ENCODE data around the gene TMEM120B.
"Not testable (repeated sequence)": the region's sequence is repeated elsewhere in the genome, so short reads cannot be mapped to it uniquely, and the experiment has no call there.

TMEM120B gene

DNA sequence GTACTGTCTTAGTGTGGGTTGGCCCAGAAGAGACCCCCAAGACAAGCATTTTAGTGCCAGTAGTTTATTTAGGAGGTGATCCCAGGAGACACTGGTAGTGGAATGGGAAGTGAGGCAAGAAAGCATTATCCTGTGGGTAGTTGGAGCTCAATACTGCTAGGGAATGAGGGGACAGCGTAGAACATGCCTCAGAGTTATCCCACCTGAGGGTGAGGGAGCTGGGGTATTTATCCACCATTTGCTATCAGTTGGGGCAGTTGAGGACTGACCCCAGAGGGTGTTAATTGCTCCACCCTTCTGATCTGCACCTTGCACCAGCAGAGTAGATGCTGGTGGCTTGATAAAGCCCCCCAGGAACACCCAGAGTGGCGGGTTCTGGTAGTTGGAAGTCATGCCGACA, 43.0 kb downstream of the TMEM120B start:
- Histone ChIP-seq H3K27me3 (no peaks in the 10 kb centered on the region), H3K9me3 (replicated peaks in 1 of 11) (no peaks in the 10 kb centered on the region), H3K4me3 (no peak overlapping the region), H3K27ac (peak overlapping the region in 3 of 11 experiments; percentile 5 to 55 (median 11); a peak in 2 of 22 replicates), H3K9ac (0 out of 22 replicates have a peak overlapping the region, but pooled peaks of 1 of the 11 experiments have one; percentile 34), H3K4me1 (peaks cover 12 to 29% (median 25%) of the 10 kb centered on the region in 10 experiments), H3K36me3 (peaks cover 0 to 43% (median 15%) of the 10 kb centered on the region in 11 experiments; a peak in 14 of 22 replicates), H3K4me2 (peak overlapping the region in 9 of 11 experiments; percentile 28 to 83 (median 58); a peak in 16 of 22 replicates), H4K20me1 (no peaks in the 10 kb centered on the region; a peak in 1 of 22 replicates)
- TF ChIP-seq Cebpa-rat (IDR thresholded peaks at IDR 0.05): no peak

DNA sequence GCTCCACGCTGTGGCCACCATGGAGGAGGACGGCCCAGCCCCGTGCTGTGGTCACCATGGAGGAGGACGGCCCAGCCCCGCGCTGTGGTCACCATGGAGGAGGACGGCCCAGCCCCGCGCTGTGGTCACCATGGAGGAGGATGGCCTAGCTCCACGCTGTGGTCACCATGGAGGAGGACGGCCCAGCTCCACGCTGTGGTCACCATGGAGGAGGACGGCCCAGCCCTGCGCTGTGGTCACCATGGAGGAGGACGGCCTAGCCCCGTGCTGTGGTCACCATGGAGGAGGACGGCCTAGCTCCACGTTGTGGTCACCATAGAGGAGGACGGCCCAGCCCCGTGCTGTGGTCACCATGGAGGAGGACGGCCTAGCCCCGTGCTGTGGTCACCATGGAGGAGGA, 46.0 kb downstream of the TMEM120B start:
- Histone ChIP-seq H3K36me3 (peaks cover 0 to 33% (median 6%) of the 10 kb centered on the region in 11 experiments; a peak in 10 of 22 replicates), H3K4me1 (peaks cover 12 to 29% (median 25%) of the 10 kb centered on the region in 10 experiments)
- H3K9ac ChIP-seq; H3K4me2 ChIP-seq; H3K9me3 ChIP-seq (replicated peaks in 1 of 11); H4K20me1 ChIP-seq; H3K4me3 ChIP-seq; H3K27me3 ChIP-seq; H3K27ac ChIP-seq: not testable (repeated sequence)

DNA sequence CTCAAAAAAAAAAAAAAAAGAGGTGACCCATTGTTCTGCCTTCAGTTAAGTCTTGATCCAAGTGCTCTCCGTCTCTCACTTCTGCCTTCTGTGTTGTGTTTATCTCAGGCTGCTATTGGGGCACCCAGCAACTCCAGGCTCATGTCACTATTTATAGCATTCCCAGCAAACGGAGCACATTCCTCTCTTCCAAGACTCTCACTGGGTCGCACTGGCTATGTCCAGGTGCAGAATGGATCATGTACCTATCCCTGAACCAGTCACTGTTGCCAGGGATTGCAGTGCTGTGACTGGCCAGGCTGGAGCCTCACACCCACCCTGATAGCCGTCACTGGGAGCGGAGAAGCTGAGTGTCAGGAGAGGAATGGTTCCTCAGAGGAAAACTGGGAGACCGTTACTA, 49.7 kb downstream of the TMEM120B start:
- Histone ChIP-seq H3K4me3 (no peak overlapping the region), H3K27ac (no peak overlapping the region), H3K4me2 (no peak overlapping the region), H3K36me3 (peaks cover 0 to 39% (median 14%) of the 10 kb centered on the region in 11 experiments; a peak in 10 of 22 replicates), H4K20me1 (no peaks in the 10 kb centered on the region; a peak in 1 of 22 replicates), H3K4me1 (peaks cover 0 to 22% (median 20%) of the 10 kb centered on the region in 10 experiments; a peak in 17 of 20 replicates), H3K27me3 (no peaks in the 10 kb centered on the region), H3K9ac (no peak overlapping the region), H3K9me3 (replicated peaks in 1 of 11) (no peaks in the 10 kb centered on the region)
- TF ChIP-seq Cebpa-rat (IDR thresholded peaks at IDR 0.05): no peak

DNA sequence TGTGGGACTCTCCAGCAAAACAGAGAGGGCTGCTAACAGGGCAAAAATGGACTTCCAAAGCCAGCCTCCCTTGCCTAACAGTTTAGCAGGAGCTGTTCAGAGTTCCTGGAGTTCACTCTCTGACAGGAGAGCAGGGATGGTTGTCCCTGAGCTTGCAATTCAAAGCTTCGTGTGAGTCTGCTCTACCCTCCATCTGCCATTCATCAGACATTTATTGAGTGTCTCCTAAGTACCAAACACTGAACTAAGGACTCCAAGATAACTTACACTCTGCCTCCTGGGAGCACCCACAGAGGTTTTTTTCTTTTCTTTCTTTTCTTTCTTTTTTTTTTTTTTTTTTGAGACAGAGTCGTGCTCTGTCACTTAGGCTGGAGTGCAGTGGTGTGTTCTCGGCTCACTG, 52.3 kb downstream of the TMEM120B start:
- H3K36me3 ChIP-seq: peaks cover 0 to 31% (median 11%) of the 10 kb centered on the region in 11 experiments; a peak in 8 of 22 replicates

DNA sequence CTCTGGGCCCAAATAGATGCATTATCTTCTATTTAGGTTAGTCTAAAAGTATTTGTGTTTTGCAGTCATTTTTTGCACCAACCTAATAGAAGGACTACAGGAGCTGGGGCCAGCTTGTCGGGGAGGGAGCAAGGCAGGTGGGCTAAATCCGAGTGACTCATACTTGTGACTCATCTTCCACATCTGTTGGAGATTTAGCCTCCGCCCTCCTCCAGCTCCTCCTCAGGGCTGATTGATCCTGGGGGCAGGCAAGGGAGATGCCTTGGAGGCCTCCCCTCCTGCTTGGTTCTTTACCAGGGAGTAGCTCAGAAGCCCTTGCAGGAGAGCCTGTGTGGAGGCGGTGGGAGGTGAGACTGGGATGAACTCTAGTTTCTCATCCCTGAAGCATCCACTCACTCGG, 53.0 kb downstream of the TMEM120B start:
- peak overlapping the region in 4 of 11 experiments; percentile 2 to 61 (median 34); a peak in 2 of 22 replicates for H3K4me2 ChIP-seq

More for the DNA sequence above, 52.3 kb downstream of the TMEM120B start:
- Histone ChIP-seq H4K20me1 (no peaks in the 10 kb centered on the region; a peak in 2 of 22 replicates), H3K27me3 (no peaks in the 10 kb centered on the region), H3K4me2 (no peak overlapping the region), H3K9me3 (replicated peaks in 1 of 11) (no peaks in the 10 kb centered on the region), H3K4me1 (peaks cover 5 to 46% (median 40%) of the 10 kb centered on the region in 10 experiments; a peak in 19 of 20 replicates), H3K9ac (no peak overlapping the region), H3K4me3 (no peak overlapping the region), H3K27ac (no peak overlapping the region)
- no peak for TF ChIP-seq Cebpa-rat (IDR thresholded peaks at IDR 0.05)

DNA sequence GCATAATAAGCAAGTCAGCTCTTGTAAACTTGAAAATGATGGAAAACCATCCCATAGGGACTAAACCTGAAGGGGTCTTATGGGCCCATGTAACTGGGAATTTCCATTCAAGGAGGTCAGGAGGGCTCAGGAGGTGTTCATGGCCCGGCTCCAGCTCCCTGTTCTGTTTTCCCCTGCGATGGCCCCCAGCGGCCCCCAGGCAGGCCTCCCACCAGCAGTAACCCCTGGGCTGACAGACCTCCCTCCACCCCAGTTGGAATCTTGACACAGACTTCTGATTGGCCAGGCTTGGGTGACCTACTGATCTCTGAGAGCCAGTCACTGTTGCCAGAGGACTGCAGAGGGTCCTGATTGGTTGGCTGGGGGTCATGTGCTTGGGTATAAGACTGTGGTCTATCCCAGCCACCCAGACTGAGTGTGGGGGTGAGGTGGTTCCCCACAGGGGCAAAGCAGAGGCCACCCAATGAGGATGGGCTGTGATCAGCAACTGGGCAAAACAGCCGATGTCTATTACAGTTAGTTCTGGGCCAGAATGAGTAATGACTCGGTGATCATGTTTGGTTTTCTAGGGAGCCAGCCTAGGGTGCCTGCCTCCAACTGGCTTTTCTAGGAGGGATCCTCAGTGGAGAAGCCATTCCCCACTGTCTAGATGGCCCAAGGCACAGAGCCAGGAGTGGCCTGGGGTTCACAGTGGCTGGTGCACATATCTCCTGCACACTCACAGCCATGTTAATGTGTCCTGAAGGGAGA, 53.9 kb downstream of the TMEM120B start:
- H3K36me3 ChIP-seq: peaks cover 0 to 31% (median 10%) of the 10 kb centered on the region in 11 experiments; a peak in 8 of 22 replicates
- H3K27me3 ChIP-seq: no peaks in the 10 kb centered on the region
- no peak for TF ChIP-seq Cebpa-rat (IDR thresholded peaks at IDR 0.05)

More for the DNA sequence above, 53.0 kb downstream of the TMEM120B start:
- Histone ChIP-seq H3K4me3 (no peak overlapping the region), H3K27me3 (no peaks in the 10 kb centered on the region), H4K20me1 (no peaks in the 10 kb centered on the region; a peak in 2 of 22 replicates), H3K4me1 (peaks cover 12 to 54% (median 48%) of the 10 kb centered on the region in 10 experiments; a peak in 19 of 20 replicates), H3K9ac (no peak overlapping the region), H3K9me3 (replicated peaks in 1 of 11) (no peaks in the 10 kb centered on the region), H3K36me3 (peaks cover 0 to 31% (median 11%) of the 10 kb centered on the region in 11 experiments; a peak in 8 of 22 replicates), H3K27ac (no peak overlapping the region)
- no peak for TF ChIP-seq Cebpa-rat (IDR thresholded peaks at IDR 0.05)

DNA sequence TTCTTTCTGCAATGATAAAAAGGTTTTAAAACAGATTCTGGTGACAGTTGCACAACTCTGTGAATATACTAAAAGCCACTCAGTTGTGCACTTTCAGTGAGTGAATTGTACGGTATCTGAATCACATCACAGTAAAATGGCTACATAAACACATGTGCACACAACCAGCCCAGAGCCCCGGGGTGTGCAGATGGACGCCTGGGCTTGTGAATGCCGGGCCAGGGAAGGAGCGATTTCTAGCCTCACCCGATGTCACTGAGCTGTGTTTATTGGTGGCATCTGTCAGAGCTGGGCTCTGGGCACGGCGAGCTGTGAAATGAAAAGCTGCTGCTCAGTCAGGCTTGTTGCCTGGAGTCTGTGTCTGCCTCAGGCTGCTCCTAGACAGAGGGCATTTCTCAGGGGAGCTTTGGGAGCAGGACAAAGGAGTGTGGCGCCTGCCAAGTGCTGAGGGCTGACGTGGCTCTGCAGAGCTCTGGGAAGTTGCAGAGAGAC, 55.0 kb downstream of the TMEM120B start:
- Histone ChIP-seq H3K27me3 (no peaks in the 10 kb centered on the region), H3K36me3 (peaks cover 0 to 31% (median 10%) of the 10 kb centered on the region in 11 experiments; a peak in 8 of 22 replicates), H3K4me3 (no peak overlapping the region), H3K4me1 (peaks cover 12 to 65% (median 55%) of the 10 kb centered on the region in 10 experiments; a peak in 19 of 20 replicates), H3K4me2 (peak overlapping the region; percentile 15 to 79 (median 61); a peak in 20 of 22 replicates), H3K9me3 (replicated peaks in 1 of 11) (no peaks in the 10 kb centered on the region), H3K9ac (peak overlapping the region in 8 of 11 experiments; percentile 14 to 62 (median 32); a peak in 12 of 22 replicates), H3K27ac (peak overlapping the region in 7 of 11 experiments; percentile 7 to 70 (median 50); a peak in 10 of 22 replicates), H4K20me1 (no peaks in the 10 kb centered on the region; a peak in 2 of 22 replicates)
- peak in 1 of 11 experiments; percentile 46; a peak in 1 of 22 replicates for TF ChIP-seq Cebpa-rat (IDR thresholded peaks at IDR 0.05)

More for the DNA sequence above, 53.9 kb downstream of the TMEM120B start:
- Histone ChIP-seq H3K27ac (peak overlapping the region in 3 of 11 experiments; percentile 19 to 70 (median 21); a peak in 6 of 22 replicates), H3K4me1 (peaks cover 12 to 62% (median 54%) of the 10 kb centered on the region in 10 experiments; a peak in 19 of 20 replicates), H3K4me2 (peak overlapping the region in 9 of 11 experiments; percentile 30 to 79 (median 65); a peak in 18 of 22 replicates), H4K20me1 (no peaks in the 10 kb centered on the region; a peak in 2 of 22 replicates), H3K9me3 (replicated peaks in 1 of 11) (no peaks in the 10 kb centered on the region), H3K9ac (no peak overlapping the region), H3K4me3 (no peak overlapping the region)

DNA sequence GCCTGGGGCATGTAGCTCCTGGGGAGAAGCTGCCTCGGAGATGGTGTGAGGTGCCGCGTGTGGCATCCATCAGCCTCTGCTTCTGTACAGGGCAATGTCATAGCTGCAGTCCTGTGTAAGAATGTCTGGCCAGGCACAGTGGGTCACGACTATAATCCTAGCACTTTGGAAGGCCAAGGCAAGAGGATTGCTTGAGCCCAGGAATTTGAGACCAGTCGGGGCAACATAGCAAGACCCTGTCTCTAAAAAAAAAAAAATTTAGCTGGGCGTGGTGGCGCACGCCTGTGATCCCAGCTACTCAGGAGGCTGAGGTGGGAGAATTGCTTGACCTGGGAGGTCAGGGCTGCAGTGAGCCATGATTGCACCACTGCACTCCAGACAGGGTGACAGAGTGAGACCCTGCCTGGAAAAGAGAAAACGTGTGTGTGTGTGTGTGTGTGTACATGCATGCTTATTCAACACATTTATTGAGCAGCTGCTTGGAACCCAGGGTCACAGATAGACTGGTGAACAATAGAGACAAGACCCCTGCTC, 56.8 kb downstream of the TMEM120B start:
- H4K20me1 ChIP-seq: no peaks in the 10 kb centered on the region; a peak in 2 of 22 replicates

More for the DNA sequence above, 56.8 kb downstream of the TMEM120B start:
- Histone ChIP-seq H3K9ac (peak overlapping the region in 9 of 11 experiments; percentile 1 to 67 (median 34); a peak in 10 of 22 replicates), H3K4me1 (peaks cover 20 to 73% (median 66%) of the 10 kb centered on the region in 10 experiments; a peak in 19 of 20 replicates), H3K4me2 (peak overlapping the region in 10 of 11 experiments; percentile 15 to 76 (median 68); a peak in 21 of 22 replicates), H3K9me3 (replicated peaks in 1 of 11) (no peaks in the 10 kb centered on the region), H3K27me3 (no peaks in the 10 kb centered on the region), H3K36me3 (peaks cover 0 to 24% (median 8%) of the 10 kb centered on the region in 11 experiments; a peak in 6 of 22 replicates), H3K27ac (peak overlapping the region in 8 of 11 experiments; percentile 19 to 70 (median 54); a peak in 12 of 22 replicates), H3K4me3 (no peak overlapping the region)
- no peak for TF ChIP-seq Cebpa-rat (IDR thresholded peaks at IDR 0.05)

Data from BLaER1 treated with 17β-estradiol and CSF1 and Interleukin-3, amounts not matched to agents 10 nM and 100 nM (cell line).